Measurements from ENCODE around the gene CTIF. TPM values are rescaled to one million over a fixed set of nuclear protein-coding genes. Genes with fewer than 3 reads are reported as not detected.
"Not testable (repeated sequence)": the region's sequence is repeated elsewhere in the genome, so short reads cannot be mapped to it uniquely, and the experiment has no call there.

CTIF gene
- total RNA-seq, 1 donor from 2014 or later = 48.5 TPM

DNA sequence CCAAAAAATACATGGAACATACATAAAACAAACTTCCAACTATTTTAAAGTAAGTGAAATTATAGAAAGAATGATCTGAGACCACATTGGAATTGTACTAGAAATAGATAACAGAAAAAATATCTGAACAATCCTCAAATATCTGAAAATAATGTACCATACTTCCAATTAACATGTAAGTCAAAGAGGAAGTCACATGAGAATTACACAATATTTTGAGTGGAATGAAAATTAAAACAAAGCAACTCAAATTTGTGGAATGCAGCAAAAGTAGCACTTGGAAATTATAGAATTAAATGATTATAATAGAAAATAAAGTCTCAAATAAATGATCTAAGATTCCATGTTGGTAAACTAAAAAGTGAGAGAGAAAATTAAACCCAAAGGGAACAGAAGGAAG lies 38.3 kb upstream of the CTIF start:
- Mint-ChIP-seq H3K27me3 (peaks cover 3% of the 10 kb centered on the region), H3K27ac (no peak overlapping the region), H3K9me3 (peaks cover 8% of the 10 kb centered on the region), H3K4me1 (ENCODE audit: unreplicated experiment) (no peaks in the 10 kb centered on the region), H3K4me3 (no peak overlapping the region), H3K36me3 (no peaks in the 10 kb centered on the region)
- TF ChIP-seq, protein P1, sequence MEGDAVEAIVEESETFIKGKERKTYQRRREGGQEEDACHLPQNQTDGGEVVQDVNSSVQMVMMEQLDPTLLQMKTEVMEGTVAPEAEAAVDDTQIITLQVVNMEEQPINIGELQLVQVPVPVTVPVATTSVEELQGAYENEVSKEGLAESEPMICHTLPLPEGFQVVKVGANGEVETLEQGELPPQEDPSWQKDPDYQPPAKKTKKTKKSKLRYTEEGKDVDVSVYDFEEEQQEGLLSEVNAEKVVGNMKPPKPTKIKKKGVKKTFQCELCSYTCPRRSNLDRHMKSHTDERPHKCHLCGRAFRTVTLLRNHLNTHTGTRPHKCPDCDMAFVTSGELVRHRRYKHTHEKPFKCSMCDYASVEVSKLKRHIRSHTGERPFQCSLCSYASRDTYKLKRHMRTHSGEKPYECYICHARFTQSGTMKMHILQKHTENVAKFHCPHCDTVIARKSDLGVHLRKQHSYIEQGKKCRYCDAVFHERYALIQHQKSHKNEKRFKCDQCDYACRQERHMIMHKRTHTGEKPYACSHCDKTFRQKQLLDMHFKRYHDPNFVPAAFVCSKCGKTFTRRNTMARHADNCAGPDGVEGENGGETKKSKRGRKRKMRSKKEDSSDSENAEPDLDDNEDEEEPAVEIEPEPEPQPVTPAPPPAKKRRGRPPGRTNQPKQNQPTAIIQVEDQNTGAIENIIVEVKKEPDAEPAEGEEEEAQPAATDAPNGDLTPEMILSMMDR (conservative IDR thresholded peaks at IDR 0.05) = no peak
- DNase-seq (ENCODE audit: extremely low spot score, unreplicated experiment) = no peak

- TF ChIP-seq, protein P1 (conservative IDR thresholded peaks at IDR 0.05) = no peak
- Mint-ChIP-seq H3K9me3 (peaks cover 14% of the 10 kb centered on the region), H3K4me1 (ENCODE audit: unreplicated experiment) (no peaks in the 10 kb centered on the region), H3K4me3 (no peak overlapping the region), H3K27me3 (peaks cover 3% of the 10 kb centered on the region), H3K36me3 (no peaks in the 10 kb centered on the region), H3K27ac (no peak overlapping the region)
- no peak for DNase-seq (ENCODE audit: extremely low spot score, unreplicated experiment)
Observed at GRCh38 chr18:48502906-48503305, 35.9 kb upstream of the CTIF start.

DNA sequence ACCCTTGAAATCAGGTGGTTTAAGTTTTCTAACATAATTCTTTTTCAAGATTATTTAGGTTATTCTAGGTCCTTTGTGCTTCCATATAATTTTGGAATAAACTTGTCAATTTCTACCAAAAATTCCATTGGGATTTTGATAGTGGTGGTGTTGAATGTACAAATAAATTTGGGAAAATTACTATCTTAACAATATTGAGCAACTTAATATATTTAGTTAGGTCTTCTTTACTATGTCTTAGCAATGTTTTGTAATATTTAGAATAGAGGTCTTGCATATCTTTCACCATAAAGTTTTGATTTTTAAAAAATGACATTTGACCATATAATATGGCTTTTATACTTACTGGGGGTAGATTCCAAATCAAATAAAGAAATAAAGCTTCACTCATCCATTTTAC lies 34.0 kb upstream of the CTIF start:
- Mint-ChIP-seq H3K27me3 (peaks cover 5% of the 10 kb centered on the region), H3K36me3 (no peaks in the 10 kb centered on the region), H3K4me3 (no peak overlapping the region), H3K9me3 (peaks cover 19% of the 10 kb centered on the region), H3K4me1 (ENCODE audit: unreplicated experiment) (no peaks in the 10 kb centered on the region), H3K27ac (no peak overlapping the region)
- TF ChIP-seq, protein P1 (conservative IDR thresholded peaks at IDR 0.05) = no peak
- no peak for DNase-seq (ENCODE audit: extremely low spot score, unreplicated experiment)

GRCh38 chr18:48506983-48507568 lies 31.8 kb upstream of the CTIF start:
- not testable (repeated sequence) for H3K27ac Mint-ChIP-seq; H3K27me3 Mint-ChIP-seq; DNase-seq (ENCODE audit: extremely low spot score, unreplicated experiment); H3K4me1 Mint-ChIP-seq (ENCODE audit: unreplicated experiment); H3K4me3 Mint-ChIP-seq; H3K36me3 Mint-ChIP-seq
- peaks cover 19% of the 10 kb centered on the region for H3K9me3 Mint-ChIP-seq

- not testable (repeated sequence) for H3K36me3 Mint-ChIP-seq; DNase-seq (ENCODE audit: extremely low spot score, unreplicated experiment); H3K27ac Mint-ChIP-seq; H3K4me1 Mint-ChIP-seq (ENCODE audit: unreplicated experiment); H3K4me3 Mint-ChIP-seq; H3K9me3 Mint-ChIP-seq; H3K27me3 Mint-ChIP-seq
Observed at GRCh38 chr18:48512498-48512897, 26.3 kb upstream of the CTIF start.

- H3K4me1 Mint-ChIP-seq (ENCODE audit: unreplicated experiment) = no peaks in the 10 kb centered on the region
- H3K36me3 Mint-ChIP-seq = no peaks in the 10 kb centered on the region
- H3K27ac Mint-ChIP-seq = no peak overlapping the region
- TF ChIP-seq, protein P1 (conservative IDR thresholded peaks at IDR 0.05) = no peak
- H3K4me3 Mint-ChIP-seq = no peak overlapping the region
- H3K9me3 Mint-ChIP-seq = no peaks in the 10 kb centered on the region
- peaks cover 2% of the 10 kb centered on the region for H3K27me3 Mint-ChIP-seq
- no peak for DNase-seq (ENCODE audit: extremely low spot score, unreplicated experiment)
Observed at GRCh38 chr18:48514786-48515185, 24.0 kb upstream of the CTIF start.

GRCh38 chr18:48517048-48517447 lies 21.8 kb upstream of the CTIF start:
- no peaks in the 10 kb centered on the region for H3K9me3 Mint-ChIP-seq
- DNase-seq (ENCODE audit: extremely low spot score, unreplicated experiment) = no peak
- H3K27me3 Mint-ChIP-seq = peaks cover 8% of the 10 kb centered on the region
- H3K4me3 Mint-ChIP-seq = no peak overlapping the region
- no peak overlapping the region for H3K27ac Mint-ChIP-seq
- H3K4me1 Mint-ChIP-seq (ENCODE audit: unreplicated experiment) = no peaks in the 10 kb centered on the region
- H3K36me3 Mint-ChIP-seq = no peaks in the 10 kb centered on the region
- TF ChIP-seq, protein P1 (conservative IDR thresholded peaks at IDR 0.05) = no peak
